ENCODE results near the gene IGFLR1.

IGFLR1 gene

GRCh38 chr19:35755550-35756376, 13.5 kb upstream of the IGFLR1 start:
- peak; percentile 81 for DNase-seq

GRCh38 chr19:35755131-35755549, 12.9 kb upstream of the IGFLR1 start:
- peak; percentile 88 for DNase-seq

GRCh38 chr19:35754370-35755130, 12.3 kb upstream of the IGFLR1 start:
- DNase-seq: no peak

GRCh38 chr19:35753634-35754369, 11.6 kb upstream of the IGFLR1 start:
- DNase-seq: no peak

DNA sequence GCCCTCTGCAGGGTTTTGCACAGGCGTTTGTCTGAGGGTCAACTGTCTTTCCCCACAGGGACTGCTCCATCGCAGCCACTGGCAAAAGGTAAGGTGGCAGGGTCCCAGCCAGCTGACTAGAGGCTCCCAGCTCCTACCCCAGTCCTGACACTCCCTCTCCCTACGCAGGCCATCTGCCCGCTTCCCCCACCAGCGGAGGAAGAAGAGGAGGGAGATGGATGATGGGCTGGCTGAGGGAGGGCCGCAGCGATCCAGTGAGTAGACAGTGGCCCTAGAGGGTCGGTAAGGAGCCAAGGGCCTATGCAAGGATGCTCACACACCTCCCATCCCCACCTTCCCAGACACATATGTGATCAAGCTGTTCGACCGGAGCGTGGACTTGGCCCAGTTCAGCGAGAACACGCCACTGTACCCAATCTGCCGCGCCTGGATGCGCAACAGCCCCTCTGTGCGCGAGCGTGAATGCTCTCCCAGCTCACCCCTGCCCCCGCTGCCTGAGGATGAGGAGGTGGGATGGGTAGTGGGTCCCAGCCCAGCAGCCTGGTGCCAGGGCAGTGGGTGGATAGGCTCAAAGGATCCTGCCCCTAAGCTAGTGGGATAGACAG, 10.6 kb upstream of the IGFLR1 start:
- no peak for DNase-seq

DNA sequence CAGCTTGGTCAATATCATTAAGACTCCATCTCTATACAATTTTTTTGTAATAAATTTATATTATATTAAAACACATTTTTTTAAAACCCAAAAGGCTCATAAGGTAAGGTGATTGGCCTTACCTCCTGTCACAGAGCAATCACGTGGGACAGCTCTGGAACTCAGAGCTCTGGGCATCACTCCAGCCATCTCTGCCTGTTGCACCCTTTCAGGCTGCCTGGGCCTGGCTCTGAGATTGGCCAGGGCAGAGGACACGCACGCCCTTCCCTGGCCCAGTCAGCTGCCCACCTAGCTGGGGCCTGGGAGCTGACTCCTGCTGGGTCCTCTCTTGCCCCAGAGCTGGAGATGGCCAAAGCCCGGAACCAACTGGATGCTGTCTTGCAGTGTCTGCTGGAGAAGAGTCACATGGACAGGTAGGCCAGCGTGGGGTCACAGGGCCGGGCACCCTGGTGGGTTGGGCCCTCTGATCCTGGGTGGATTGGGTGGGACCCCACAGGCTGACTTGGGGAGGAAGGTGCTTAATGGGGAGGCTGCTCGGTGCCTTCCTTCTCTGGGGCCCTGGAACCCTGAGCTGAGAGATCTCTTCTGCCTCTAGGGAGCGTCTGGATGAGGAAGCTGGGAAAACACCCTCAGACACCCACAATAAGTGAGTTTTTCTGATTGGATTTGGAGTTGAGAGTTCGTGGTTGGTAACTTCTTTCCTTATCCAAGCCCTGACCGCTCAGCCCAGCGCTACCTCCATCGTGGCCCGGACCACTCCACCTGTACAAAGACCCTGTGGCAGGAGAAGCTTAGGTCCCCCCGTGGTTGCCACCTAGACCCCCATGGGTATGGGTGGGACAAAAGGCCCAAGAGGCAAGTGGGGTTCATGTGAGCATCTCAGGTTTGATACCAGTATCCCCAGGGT, 9.8 kb upstream of the IGFLR1 start:
- DNase-seq: no peak

DNA sequence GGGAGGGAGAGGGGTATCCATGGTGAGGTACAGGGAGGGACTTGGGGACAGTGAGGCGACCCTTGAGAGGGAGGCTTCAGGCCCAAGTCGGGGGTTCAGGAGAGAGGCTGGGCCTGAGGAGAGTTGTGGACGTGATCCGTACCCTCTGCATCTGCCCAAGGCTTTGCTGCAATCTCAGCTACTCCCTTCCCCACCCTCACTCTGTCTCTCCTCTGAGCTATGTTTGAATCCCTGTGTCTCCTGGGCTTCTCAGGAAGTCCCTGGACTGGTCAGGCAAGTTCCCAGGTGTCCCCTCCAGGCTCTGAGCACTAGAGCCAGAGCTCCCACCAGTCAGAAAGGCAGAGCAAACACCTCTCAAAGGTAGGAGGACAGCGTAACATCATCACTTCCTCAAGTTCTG, 7.9 kb upstream of the IGFLR1 start:
- no peak for DNase-seq

DNA sequence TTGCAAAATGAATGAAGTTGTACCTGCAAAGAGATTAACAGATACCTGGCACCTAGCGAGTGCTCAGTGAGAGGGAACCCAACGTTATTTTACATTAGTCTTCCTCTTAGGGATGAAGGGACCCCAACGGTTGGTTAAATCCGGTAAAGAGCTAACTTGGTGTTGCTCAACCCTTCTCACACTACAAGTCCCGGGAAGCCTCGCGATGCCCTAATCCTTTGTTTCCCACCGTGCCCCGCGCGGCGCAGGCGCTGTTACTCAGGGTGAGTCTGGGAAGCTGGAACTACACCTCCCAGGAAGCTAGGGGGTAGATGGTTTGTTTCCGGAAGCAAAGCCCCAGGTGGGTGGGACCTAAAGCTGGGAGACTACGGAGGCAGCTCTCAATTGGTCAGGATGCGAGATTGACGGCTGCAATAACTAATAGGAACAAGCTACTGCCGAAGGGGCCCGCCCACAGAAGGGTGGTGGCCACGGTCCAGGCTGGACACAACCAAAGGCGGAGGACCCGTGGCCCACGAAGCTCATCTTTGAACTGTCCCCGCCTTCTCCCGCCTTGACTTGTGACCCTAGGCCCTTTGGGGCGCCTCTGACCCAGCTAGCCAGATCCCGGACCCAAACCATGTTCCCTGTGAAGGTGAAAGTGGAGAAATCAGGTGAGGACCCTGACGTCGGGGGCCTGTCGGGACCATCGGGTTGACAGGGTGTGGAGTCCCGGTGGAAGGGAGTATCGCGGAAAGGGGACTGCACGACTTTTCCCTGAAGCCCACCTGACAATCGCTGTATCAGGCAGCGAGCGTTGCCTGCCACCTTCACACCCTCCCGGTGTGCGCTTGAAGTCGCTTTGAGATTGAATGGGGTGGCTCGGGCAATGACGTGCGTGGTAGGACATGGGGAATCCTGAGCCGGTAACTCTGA, 6.1 kb upstream of the IGFLR1 start, which contains the start of gene LIN37:
TSS of gene LIN37 (plus strand) at position 471 of the 915 bp plus-strand sequence. CDS start at position 620, 149 bp downstream.
- peak; percentile 100 for DNase-seq

DNA sequence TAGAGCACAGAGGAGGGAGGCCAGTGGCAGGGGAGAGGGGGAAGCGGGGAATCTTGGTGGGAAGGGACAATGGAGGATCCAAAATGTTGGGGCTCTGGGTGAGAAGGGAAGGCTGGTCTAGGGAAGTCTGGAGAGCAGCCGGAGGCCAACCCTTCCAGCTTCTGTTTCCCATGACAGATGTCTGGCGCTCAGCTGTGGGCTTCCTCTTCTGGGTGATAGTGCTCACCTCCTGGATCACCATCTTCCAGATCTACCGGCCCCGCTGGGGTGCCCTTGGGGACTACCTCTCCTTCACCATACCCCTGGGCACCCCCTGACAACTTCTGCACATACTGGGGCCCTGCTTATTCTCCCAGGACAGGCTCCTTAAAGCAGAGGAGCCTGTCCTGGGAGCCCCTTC, 4.3 kb upstream of the IGFLR1 start:
- DNase-seq: no peak

DNA sequence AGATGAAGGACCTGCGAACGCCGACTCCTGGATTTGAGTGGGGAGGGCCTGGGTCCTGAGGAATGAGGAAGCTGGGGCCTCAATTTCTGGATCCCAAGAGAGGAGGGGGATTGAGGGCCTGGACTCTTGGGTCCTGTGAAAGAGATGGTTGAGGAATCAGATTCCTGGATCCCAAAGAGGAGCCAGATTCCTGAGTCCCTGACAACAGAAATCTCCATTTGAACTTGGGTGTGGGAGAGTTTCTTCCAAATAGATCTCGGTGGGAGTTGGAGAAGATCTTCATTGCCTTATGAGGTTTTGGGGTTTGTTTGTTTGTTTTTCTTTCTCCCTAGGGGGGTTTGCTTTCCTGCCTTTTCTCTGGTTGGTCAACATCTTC, 3.8 kb upstream of the IGFLR1 start:
- no peak for DNase-seq

GRCh38 chr19:35745328-35746086, 3.3 kb upstream of the IGFLR1 start, which contains the start of the genes PSENEN and U2AF1L4:
Gene PSENEN, plus strand, starts transcription at chr19:35745651. Its CDS starts 280 bp downstream, at chr19:35745931.
Gene U2AF1L4, minus strand, starts transcription at chr19:35745418. Its CDS starts 27 bp downstream, at chr19:35745391.
- peak; percentile 100 for DNase-seq

- peak; percentile 99 for DNase-seq
These were observed 2.4 kb upstream of the IGFLR1 start for GRCh38 chr19:35744430-35745327.

- no peak for DNase-seq
These were observed 1.6 kb upstream of the IGFLR1 start for GRCh38 chr19:35743640-35744429.

DNA sequence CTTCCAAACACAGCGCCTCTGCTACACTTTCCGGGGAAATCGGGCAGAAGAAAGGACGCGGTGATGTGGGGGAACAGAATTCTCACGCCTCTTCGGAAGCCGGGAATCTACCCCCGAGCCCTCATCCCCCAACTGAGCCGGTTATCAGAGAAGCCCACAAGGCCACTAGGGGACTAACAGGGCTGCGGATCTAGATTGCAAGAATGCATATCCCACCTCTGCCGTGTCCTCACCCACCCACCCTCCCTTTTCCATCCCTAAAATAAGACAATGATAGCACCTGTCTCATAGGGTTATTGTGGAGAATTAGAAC, 1.1 kb downstream of the IGFLR1 start:
- no peak for DNase-seq

DNA sequence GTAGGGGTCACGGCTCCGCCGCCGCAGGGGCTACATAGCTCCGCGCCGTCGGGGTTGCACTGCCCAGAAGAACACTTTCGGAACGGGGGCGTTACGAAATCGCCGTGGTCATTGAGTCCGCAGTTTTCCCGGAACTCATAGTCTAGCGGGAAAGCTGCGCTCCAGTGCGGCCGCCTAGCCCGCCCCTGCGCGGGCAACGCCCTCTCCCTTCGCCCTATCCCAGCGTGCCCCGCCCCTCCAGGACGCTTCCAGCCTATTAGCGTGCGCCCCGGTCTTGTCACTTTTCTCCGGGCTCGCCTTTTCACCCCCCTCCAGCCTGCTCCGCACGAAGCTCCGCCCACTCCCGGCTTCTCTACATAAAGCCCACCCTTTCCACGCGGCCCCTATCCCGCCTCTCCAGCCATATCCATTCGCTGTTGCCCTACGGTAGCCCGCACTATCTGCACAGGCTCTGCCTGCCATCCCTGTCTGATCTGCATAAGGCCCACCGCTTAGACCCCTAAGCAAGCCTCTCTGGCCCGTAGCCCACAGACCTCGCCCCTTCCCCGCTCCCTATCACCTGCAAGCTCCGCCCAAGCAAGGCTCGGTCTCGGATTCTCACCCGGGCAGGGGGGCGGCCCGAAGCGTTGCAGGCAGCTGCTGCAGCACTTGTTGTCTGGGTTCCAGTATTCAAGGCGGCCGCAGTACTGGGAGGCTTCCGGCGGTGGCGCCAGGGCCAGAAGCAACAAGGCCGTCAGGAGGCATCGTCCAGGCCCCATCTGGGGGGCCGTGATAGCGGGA, 1.6 kb downstream of the IGFLR1 start:
- peak; percentile 100 for DNase-seq

DNA sequence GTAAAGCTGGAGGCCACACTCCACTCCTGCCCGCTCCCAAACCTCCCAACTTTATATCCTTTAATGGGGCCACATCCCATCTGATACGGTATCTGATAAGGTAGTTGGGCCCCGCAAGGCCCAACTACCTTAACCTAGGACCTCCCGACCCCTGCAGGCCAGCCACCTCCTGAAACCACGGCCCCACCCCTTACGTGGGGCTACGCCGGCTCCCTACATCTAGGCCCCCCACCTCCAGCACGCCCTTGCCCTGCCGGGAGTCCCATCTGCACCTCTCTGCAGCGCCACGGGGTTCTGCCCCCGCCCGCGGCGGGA, 2.2 kb downstream of the IGFLR1 start:
- DNase-seq: no peak
